A673 (cell line): Measurements from ENCODE around the gene NCLN.

Experiments
- CTCF ChIP-seq: fragments of 300-800, 200-600 bp; sonication (generic); conservative IDR thresholded peaks from 2 replicates; pipeline ENCODE4 v1.5.1; 2017; ENCODE audit warnings: low read depth, mild to moderate bottlenecking, antibody characterized with exemption, low read length, moderate library complexity, mixed read lengths
- EZH2 ChIP-seq: fragments of 200-600 bp; sonication (generic); IDR thresholded peaks from 2 replicates; pipeline ENCODE4 v1.6.1; 2017; ENCODE audit warnings: borderline replicate concordance, low read depth, mild to moderate bottlenecking, mixed read lengths, antibody characterized with exemption, low read length; ENCODE audit not compliant: poor library complexity, severe bottlenecking

- TF ChIP-seq CTCF (no peak), EZH2 (no peak)
Observed at GRCh38 chr19:3192684-3193083, 7.0 kb downstream of the NCLN start.
